ENCODE results near the gene ALB. TPM values are rescaled to one million over a fixed set of nuclear protein-coding genes. Genes with fewer than 3 reads are reported as not detected.
A peak's percentile ranks its signal among the peaks of the same experiment; 100 is the strongest.

The ALB gene
- total and polyA plus RNA-seq, 9 donors = 0.18 to 55.0 (median 3.4) TPM; not detected in 1

GRCh38 chr4:73450398-73451004 is 46.4 kb downstream of the ALB start:
- no peaks in the 10 kb centered on the region for H3K27me3 ChIP-seq
- H3K4me3 ChIP-seq = no peak overlapping the region
- no peak overlapping the region for H3K27ac ChIP-seq
- H3K36me3 ChIP-seq = no peaks in the 10 kb centered on the region
- TF ChIP-seq EP300 (IDR thresholded peaks at IDR 0.05) (no peak), POLR2A (IDR thresholded peaks at IDR 0.05) (no peak), CTCF (IDR thresholded peaks at IDR 0.05) (no peak)
- intact Hi-C loops (cut with DNase I) = no loop called here
- peaks cover 8% of the 10 kb centered on the region for H3K4me1 ChIP-seq (ENCODE audit: insufficient read depth)
- WGBS, 3 donors = 32 to 37% (median 33%) methylated on average over 9 of the region's 9 CpGs
- no peaks in the 10 kb centered on the region for H3K9me3 ChIP-seq
- DNase-seq = peak; percentile 22 to 66 (median 52)

GRCh38 chr4:73451404-73451803 is 47.3 kb downstream of the ALB start:
- TF ChIP-seq POLR2A (IDR thresholded peaks at IDR 0.05) (no peak), EP300 (IDR thresholded peaks at IDR 0.05) (no peak), CTCF (IDR thresholded peaks at IDR 0.05) (no peak)
- no peak overlapping the region for H3K4me3 ChIP-seq
- H3K9me3 ChIP-seq = no peaks in the 10 kb centered on the region
- no peak for DNase-seq
- H3K4me1 ChIP-seq (ENCODE audit: insufficient read depth) = peaks cover 8% of the 10 kb centered on the region
- H3K27me3 ChIP-seq = no peaks in the 10 kb centered on the region
- H3K27ac ChIP-seq = no peak overlapping the region
- intact Hi-C loops (cut with DNase I) = no loop called here
- 18 to 26% (median 22%) methylated on average over 3 of the region's 3 CpGs for WGBS, 3 donors
- H3K36me3 ChIP-seq = no peaks in the 10 kb centered on the region

GRCh38 chr4:73451981-73452747 is 48.1 kb downstream of the ALB start:
- Histone ChIP-seq H3K4me3 (no peak overlapping the region), H3K4me1 (ENCODE audit: insufficient read depth) (peaks cover 8% of the 10 kb centered on the region), H3K9me3 (no peaks in the 10 kb centered on the region), H3K36me3 (no peaks in the 10 kb centered on the region), H3K27me3 (no peaks in the 10 kb centered on the region), H3K27ac (no peak overlapping the region)
- no peak for TF ChIP-seq EP300 (IDR thresholded peaks at IDR 0.05)
- 97 to 99% (median 98%) methylated on average over 4 of the region's 4 CpGs for WGBS, 3 donors
- no peak for DNase-seq
- intact Hi-C loops (cut with DNase I) = no loop called here

GRCh38 chr4:73452953-73453700 is 49.0 kb downstream of the ALB start:
- Histone ChIP-seq H3K36me3 (no peaks in the 10 kb centered on the region), H3K4me3 (no peak overlapping the region), H3K27me3 (no peaks in the 10 kb centered on the region), H3K27ac (no peak overlapping the region), H3K9me3 (no peaks in the 10 kb centered on the region), H3K4me1 (ENCODE audit: insufficient read depth) (peaks cover 8% of the 10 kb centered on the region)
- 71 to 72% (median 71%) methylated on average over 2 of the region's 2 CpGs for WGBS, 3 donors
- TF ChIP-seq EP300 (IDR thresholded peaks at IDR 0.05) (no peak), CTCF (IDR thresholded peaks at IDR 0.05) (no peak), POLR2A (IDR thresholded peaks at IDR 0.05) (no peak)
- DNase-seq = no peak
- intact Hi-C loops (cut with DNase I) = no loop called here

- Histone ChIP-seq H3K9me3 (no peaks in the 10 kb centered on the region), H3K27me3 (no peaks in the 10 kb centered on the region), H3K36me3 (no peaks in the 10 kb centered on the region), H3K27ac (no peak overlapping the region), H3K4me3 (no peak overlapping the region), H3K4me1 (ENCODE audit: insufficient read depth) (peaks cover 8% of the 10 kb centered on the region)
- TF ChIP-seq EP300 (IDR thresholded peaks at IDR 0.05) (no peak), POLR2A (IDR thresholded peaks at IDR 0.05) (no peak), CTCF (IDR thresholded peaks at IDR 0.05) (no peak)
- intact Hi-C loops (cut with DNase I) = no loop called here
- no peak for DNase-seq
These were observed 49.6 kb downstream of the ALB start for GRCh38 chr4:73453701-73454005.
